HG02870 (cell line): ENCODE results near the gene GYPC.
"Not testable (repeated sequence)": the region's sequence is repeated elsewhere in the genome, so short reads cannot be mapped to it uniquely, and the experiment has no call there.

Experiments
- ATAC-seq: cut with Tn5 transposase; IDR thresholded peaks from one replicate; pipeline ENCODE4 v1.9.1; 2021; ENCODE audit warnings: mild to moderate bottlenecking, moderate library complexity; ENCODE audit not compliant: unreplicated experiment

GYPC gene

DNA sequence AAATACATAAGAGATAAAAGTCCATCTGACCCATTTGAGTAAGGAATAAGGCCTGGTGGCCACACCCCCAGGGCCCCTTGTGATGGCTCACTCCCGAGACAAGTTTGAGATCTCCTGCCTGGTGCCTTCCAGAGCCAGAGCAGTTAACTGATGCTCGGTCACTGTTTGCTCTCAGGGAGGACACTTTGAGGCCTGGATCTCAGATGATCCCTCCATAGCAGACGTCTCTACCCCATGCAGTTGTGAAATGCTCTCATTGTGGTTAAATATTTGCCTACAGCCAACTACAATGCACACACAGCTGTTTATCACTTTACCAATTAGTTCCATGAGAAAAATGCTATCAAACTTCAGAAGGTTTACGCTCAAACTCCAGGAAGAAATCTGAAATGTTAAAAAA lies 12.3 kb downstream of the GYPC start:
- ATAC-seq: no peak

DNA sequence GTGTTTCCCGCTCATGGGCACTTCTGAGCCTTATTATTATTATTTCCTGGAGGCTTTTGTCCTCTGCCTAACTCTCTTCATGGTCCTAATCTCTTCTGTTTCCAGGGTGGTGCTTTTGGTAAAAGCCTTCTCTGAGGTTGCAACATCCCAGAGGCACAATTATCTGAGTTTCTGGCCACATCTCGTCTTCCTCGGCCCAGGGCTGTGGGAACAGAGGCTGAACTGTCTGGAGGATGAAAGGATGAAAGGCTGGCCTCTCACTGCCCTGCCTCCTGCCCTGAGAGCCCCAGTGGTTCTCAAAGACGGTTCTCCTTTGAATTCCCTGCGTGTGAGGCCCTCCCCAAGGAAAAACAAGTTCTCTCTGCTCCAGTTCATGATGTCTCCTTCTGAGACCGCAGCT lies 13.8 kb downstream of the GYPC start:
- no peak for ATAC-seq

DNA sequence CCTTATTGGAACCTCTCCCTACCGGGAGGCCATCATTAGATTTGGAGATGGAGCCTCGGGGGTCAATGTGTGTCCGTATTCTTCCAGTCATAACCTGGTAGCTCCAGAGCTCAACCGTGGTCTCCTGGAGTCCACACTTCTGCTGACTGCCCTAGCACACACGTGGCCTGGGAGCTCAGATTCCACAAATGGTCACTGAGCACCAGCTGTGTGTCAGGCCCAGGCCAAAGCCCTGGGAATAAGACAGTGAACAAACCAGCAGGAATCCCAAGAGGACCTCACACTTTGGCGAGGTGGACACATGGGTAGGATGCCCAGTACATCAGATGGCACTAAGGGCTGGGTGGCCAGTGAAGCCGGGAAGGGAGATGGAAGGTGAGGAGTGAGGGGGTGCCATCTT lies 15.5 kb downstream of the GYPC start:
- no peak for ATAC-seq

DNA sequence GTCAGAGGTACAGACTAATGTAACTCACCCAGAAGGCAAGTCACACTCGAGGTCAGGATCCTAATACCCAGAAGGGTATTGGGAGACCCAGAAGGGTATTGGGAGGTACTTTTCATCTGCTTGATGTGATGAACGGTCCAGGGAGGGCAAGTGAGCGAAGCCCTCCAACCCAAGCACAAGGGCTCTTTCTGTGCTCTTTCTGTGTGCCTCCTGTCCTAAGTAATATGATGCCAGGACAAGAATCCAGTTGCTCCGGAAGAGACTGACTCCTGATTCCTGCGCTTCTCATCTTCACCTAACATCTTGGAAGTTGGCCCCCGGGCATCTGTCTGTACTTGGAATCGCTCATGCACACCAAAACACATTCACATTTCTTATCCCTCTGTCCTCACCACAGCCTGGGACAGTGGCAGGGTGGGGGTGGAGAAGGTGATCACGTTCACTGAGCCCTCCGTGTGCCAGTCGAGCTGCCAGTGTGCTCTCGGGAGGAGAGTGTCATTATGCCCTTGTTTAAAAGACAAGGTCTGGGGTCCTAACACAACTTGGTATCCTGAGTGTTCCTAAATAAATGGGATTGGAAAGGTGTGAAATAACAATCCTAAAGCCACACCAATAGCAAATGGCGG lies 17.1 kb downstream of the GYPC start:
- ATAC-seq: no peak

DNA sequence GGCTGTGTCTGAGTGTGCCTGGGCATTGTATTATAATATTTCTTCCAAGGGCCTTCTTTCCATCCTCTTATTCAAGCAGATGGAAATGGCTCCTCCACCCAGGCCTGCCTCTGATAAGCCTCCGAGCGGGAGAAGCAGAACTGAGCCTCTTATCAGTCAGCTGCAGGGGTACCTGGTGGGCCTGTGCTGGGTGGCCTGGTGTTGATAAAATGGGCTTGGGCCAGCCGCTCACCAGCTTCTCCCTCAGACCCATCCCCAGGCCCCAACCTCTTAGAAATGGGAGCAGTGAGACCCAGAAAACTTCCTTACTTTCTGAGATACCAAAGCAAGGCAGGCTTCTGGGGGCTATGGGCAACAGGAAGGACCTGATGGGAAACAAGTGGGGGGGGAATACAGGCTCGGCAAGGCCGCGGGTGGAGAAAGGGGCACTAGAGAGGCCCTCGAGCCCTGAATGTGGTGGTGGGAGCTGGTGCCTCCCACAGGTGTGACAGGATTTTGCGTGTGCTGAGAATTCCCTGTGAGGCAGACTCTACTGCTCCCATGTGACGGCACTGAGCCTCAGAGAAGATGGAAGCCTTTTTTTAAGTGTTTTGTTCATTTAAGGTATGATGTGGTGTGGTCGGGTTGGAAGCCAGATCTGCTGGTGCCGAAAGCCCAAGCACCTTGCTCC lies 18.3 kb downstream of the GYPC start:
- no peak for ATAC-seq

DNA sequence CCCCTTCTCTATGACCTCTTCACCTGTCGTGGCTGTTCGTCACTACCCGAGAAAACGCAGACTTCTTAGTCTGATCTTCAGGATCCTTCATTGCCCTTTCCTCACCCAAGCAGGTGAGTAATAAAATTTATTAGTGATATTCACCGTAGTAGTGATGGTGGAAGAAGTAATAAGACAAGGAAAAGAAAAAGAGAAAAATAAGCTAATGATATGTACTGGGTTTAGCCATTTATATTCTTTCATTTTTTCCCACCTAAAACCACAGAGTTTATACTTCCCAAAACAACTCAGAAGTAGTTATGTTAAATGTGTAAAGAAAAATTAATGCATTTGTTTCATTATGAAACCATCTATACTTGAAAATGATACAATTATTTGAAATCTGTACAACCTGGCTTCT lies 19.7 kb downstream of the GYPC start:
- no peak for ATAC-seq

DNA sequence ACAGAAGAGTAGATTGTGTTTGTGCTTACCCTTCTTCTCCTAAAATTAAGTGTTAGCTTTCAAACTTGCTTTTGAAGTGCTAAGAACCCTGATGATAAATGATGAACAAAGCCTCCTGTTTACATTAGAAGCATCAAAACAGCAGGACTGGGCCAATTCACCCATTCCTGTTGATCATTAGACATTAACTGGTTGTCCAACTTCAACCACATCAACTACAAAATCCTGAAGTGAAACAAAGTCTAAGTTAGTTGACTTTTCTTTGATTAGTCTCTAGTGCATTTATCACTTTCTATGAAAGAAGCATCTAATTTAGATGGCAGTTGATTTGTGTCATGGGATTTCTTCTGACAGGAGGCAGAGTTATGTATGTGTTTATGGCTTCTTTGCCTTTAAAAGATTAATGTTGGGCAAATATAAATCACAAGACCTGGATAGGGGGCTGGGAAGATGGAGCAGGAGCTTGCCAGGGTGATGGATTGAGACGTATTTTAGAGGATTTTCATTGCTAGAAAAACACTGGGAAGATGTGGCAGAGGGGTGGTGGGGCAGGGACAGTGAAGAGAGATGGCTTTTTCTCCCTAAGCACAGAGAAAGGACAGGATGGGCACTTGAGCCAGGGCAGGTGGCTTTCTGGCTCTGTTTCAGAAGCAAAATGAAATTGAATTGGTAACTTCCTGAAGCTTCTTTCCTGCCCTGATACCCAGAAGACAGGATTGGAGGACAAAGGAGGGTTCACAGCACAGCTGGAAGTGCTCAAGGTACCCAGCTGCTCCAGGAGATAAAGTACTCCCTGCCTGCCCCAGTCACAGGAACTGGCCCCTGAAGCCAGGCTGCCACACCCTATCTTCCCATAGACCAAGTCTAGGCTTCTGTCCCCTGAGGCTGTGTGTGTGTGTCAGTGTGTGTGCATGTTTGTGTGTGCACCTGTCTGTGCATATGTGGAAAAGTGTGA lies 20.5 kb downstream of the GYPC start:
- no peak for ATAC-seq

DNA sequence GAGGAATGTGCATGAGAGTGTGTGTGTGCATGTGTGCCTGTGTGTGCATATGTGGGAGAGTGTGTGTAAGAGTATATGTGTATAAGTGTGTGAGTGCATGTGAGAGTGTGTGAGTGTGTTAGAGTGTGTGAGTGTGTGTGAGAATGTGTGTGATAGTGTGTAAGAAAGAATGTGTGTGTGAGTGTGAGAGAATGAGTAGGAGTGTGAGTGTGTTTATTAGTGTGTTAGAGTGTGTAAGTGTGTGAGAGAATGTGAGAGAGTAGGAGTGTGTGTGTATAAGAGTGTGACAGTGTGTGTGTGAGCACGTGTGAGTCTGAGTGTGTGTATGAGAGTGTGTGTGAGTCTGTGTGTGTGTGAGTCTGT lies 21.2 kb downstream of the GYPC start:
- ATAC-seq: no peak

DNA sequence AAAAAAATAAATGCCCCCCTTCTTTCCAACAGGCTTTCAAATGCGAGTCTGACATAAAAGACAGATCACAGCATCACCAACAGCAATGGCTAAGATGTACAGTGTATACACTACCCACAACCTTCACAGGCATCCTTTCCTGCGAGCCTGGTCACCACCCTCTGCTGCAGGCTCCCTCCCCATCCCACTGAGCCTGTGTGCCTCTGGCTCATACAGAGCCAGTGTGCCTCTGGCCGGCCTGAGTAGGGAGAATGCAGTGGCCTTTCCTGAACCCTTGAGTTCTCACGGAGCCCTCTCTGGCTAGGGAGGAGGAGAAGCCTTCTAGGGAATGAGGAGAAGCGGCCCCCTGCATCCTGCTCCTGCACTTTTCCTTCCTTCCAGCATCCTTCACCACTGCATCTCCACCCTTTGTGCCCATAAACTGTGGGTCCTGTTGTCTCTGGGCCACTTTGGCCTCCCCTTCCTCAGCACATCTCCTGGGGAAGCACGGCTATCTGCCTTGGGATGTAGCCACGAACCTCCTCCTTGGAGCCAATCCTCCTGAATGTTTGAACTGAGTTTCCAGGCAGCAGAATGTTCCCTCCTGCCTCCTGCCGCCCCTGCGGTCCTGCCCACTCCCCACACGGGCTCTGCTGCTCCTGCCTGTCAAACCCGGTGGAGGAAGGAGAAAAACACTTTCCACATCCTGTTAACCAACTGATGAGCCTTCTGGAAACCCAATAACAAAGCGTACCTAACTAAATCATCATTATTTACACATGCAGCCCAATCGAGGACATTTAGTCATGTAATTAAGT lies 22.5 kb downstream of the GYPC start:
- ATAC-seq: no peak

DNA sequence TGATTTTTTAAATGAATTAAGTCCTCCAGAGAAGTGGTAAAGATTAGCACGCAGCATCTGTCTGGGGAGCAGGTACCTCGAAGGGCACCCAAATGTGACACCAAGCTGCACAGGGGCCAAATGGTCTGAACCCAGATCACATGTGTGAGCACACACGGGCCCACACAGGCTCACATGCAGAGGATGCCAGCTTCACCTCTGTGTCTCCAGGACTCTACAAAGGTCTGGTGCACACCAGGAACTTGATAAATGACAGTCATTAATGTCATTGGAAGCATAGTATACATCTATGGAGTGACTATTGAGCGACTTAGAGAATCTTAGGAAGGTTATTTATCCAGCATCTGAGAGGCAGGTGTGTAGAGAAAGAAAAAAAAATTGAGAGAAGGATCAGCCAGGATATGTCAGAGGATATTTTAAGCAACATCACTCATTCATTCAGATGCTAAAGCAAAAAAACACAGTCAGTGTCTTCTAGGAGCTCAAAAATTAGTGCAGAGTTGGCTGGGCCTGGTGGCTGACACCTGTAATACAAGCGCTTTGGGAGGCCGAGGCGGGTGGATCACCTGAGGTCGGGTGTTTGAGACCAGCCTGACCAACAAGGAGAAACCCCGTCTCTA lies 23.2 kb downstream of the GYPC start:
- no peak for ATAC-seq

DNA sequence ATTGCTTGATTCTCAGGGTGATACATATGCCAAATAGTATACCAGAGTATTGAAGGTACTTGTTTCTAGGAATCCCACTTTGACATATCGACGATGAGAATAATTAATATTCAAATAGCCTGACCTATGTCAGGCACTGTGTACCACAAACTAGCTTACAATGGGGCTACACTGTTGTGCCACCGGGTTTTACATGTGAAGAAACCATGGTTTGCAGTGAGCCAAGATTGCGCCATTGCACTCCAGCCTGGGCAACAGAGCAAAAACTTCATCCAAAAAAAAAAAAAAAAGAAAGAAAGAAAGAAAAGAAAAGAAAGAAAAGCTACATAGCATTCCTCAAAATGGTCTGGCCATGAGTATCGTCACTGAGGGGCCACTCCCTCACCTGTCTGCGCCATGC lies 25.5 kb downstream of the GYPC start:
- no peak for ATAC-seq

DNA sequence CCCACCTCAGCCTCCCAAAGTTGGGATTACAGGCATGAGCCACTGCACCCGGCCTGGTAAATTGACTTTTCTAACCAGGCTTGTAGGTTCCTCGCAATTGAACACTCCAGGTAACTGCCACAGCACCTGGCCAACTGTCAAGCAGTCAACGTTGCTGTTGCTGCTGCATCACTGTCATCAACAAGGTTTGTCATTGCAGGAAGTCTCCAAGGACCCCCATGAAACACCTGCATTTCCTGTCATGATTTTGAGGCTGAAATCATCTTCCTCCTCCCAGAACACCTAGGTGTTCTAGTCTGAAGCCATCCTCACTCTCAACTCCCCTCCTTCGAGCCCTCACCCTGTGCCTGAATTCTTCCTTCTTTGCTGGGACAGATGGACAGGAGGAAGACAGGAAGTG lies 29.7 kb downstream of the GYPC start:
- ATAC-seq: no peak

DNA sequence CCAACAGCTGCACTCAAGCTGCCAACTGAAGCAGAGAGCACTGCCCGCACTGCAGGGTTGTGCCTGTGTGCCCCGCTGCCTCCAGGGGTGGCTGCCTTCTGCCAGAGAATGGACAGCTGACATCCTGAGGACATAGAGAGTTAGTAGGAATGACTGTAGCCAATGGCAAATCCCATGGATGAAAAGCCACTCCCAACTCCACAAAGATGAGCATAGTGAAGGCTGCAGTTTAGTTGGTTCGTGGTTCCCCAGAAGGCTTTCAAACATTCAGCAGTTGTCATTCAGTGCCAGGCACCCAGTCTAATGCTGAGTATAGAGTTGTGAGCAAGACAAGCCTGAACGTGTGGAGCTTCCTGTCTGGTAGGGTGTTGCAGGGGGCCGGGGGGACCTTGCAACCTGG lies 30.3 kb downstream of the GYPC start:
- no peak for ATAC-seq

DNA sequence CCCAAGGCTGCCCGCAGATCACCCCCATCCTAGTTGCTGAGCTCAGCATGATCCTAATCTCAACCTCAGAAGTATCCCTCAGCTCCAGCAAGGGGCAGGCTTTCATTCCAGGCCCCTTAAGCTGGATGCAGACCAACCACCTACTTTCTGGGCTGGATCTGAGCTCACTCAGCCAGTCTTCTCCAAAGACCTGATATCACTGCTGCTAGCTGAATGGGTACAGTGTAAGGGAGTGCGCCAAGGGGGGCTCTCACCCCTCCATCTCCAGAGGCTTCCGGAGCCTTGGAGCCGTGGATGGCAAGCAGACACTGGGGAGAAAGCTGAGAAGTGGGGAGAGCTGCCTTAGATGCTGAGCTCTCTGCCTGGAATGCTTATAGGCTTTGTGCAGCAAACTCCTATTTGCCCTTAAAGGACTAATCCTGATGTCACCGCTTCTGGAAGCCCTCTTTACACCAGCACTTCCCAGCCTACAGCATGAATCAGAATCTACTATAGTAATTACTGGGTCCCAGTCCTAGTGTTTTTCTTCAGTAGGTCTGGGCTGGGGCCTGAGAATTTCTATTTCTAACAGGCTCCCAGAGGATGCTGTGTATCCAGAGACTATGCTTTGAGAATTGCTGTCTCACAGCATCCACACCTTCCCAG lies 31.0 kb downstream of the GYPC start:
- ATAC-seq: no peak

DNA sequence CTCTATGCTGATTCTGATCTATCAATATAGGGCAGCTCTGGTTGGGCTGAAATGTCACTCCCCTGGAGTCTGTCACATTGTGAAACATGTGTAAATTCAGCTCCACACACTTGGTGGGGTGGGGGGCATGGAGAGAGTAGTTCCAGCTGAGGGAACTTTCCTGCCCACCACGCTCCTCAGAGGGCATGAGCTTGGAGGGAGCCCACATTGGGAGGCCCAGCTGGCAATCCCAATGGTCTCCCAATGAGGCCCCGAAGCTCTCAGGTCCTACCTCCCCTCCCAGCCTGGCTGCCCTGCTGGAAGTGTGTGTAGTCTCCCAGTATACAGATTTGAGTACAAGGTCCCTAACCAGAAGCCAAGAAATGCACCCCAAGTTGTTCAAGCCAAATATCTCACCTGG lies 31.5 kb downstream of the GYPC start:
- ATAC-seq: no peak

DNA sequence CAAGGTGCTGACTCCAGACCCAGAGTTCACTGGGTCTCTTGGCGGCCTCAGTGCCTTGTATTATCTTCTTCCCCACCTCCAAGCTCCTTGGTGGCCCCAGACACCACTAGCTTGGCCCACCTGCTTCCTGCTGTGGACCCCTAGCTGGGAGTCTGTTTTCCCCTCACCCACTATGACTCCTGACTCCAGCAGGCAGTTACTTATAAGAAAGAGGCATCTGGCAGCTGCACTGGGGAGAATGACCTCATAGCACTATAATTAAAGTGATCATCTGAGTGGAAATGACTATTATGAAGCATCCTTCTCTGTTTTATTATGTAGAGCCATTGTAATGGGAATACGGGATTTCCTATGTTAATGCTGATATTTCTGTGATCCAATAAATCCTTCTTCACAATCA lies 32.6 kb downstream of the GYPC start:
- ATAC-seq: not testable (repeated sequence)

DNA sequence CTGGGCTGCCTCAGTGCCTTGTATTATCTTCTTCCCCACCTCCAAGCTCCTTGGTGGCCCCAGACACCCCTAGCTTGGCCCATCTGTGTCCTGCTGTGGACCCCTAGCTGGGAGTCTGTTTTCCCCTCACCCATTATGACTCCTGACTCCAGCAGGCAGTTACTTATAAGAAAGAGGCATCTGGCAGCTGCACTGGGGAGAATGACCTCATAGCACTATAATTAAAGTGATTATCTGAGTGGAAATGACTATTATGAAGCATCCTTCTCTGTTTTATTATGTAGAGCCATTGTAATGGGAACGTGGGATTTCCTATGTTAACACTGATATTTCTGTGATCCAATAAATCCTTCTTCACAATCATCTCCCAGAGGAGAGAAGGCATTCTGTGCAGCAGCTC lies 36.3 kb downstream of the GYPC start:
- not testable (repeated sequence) for ATAC-seq

DNA sequence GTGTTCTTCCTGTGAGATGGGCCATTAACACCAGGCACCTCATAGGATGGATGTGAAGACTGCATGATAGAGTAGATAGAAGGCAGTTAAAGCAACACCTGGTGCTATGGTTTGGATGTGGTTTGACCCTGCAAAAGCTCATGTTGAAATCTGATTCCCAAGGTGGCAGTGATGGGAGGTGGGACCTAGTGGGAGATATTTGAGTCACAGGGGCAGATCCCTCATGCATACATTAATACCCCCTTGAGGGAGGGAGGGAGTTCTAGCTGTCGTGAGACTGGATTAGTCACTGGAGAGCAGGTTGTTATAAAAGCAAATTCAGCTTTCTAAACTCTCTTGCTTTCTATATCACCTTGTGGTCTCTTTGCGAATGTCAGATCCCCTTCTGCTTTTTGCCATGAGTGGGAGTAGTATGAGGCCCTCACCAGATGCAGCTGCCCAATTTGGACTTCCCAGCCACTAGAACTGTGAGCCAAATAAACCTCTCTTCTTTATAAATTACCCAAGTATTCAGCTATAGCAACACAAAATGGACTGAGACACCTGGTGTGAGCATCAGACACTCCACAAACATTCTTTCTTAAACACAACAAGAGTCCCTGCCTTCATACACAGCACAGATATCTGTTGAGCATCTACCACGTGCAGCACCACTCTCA lies 37.1 kb downstream of the GYPC start:
- not testable (repeated sequence) for ATAC-seq

DNA sequence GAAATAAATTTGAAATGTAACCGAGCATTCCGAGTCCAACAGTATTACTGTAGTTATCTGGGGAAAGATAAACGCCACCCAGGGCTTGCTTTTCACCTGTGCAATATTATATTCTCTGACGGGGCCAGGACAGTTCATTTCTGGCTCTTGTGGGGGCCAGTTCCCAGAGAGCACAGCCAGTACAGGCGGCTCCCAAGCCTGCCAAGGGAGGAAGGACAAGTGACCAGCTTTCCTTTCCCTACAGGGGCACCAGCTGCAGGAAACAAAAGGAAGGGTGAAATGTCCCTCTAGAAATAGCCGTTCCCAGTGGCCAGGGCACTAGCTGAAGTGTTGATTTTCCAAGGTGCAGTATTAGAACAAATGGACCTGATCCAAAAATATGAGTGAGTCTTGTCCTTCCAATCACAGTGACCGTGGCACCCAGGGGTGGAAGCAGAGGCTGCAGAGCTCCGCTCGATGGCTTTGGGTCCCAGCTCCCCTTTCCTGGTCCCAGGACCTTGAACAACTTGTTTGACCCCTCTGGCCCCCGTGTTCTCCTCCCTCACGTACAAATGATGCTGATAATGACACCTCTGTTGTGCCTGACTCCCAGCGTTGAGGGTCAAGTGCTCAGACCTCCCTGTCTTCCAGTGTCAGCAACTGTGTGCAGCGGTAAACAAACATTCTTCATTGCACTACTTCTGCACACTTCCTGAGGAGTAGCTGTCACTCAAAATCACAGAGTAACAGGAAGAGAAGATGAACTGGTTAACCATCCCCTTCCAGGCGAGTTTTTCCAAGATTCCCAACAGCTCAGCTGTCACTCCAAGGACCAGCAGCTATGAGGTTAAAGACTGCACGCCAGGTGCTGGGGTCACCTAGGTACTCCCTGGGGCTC lies 40.9 kb downstream of the GYPC start:
- no peak for ATAC-seq
